Activated T-cell treated with anti-CD3 and anti-CD28 coated beads, Interleukin-2, amount 50 U/mL, for 72 hours (primary cell): ENCODE results near the gene PRRC2B. TPM values are rescaled to one million over a fixed set of nuclear protein-coding genes. Genes with fewer than 3 reads are reported as not detected.
"Not testable (repeated sequence)": the region's sequence is repeated elsewhere in the genome, so short reads cannot be mapped to it uniquely, and the experiment has no call there.

Experiments used
- ATAC-seq, 2 donors: fragments of 150-1000 bp; cut with Tn5 transposase; replicated peaks in 1 of 2; 2 replicates each; pipeline ENCODE4 v1.10.0; 2021; ENCODE audit warnings: moderate library complexity in 2 of 2, mild to moderate bottlenecking in 1 of 2
- DNase-seq, 2 donors: peaks; one replicate each; pipeline ENCODE4 v3.0.0; 2021 to 2022; ENCODE audit warnings: mixed read lengths in 1 of 2
- H3K27ac Mint-ChIP-seq: one replicate; pipeline ENCODE4 v1.8.0; 2022; ENCODE audit warnings: mild to moderate bottlenecking, moderate library complexity, mixed read lengths
- H3K27me3 Mint-ChIP-seq: one replicate; pipeline ENCODE4 v1.8.0; 2022; ENCODE audit warnings: low read depth, mixed read lengths
- H3K36me3 Mint-ChIP-seq, 2 donors: one replicate each; pipeline ENCODE4 v1.8.0; 2022; ENCODE audit warnings: mixed read lengths in 2 of 2, mild to moderate bottlenecking in 1 of 2; ENCODE audit not compliant: insufficient read depth in 2 of 2
- H3K4me1 Mint-ChIP-seq: one replicate; pipeline ENCODE4 v1.8.0; 2022; ENCODE audit warnings: low read depth, mixed read lengths
- H3K4me3 Mint-ChIP-seq, 2 donors: one replicate each; pipeline ENCODE4 v1.8.0; 2022; ENCODE audit warnings: mild to moderate bottlenecking in 2 of 2, mixed read lengths in 2 of 2, moderate library complexity in 2 of 2
- H3K9me3 Mint-ChIP-seq, 2 donors: one replicate each; pipeline ENCODE4 v1.8.0; 2022; ENCODE audit warnings: mixed read lengths in 2 of 2
- total RNA-seq, 2 donors: library from RNA; stranded (reverse); gene quantifications; one replicate each; pipeline ENCODE4 v1.2.3, GENCODE V29; 2022

The PRRC2B gene
- total RNA-seq, 2 donors from 2014 or later, result 179 to 214 TPM

GRCh38 chr9:131366761-131367401, 27.0 kb upstream of the PRRC2B start:
- no peaks in the 10 kb centered on the region for H3K36me3 Mint-ChIP-seq
- no peaks in the 10 kb centered on the region for H3K9me3 Mint-ChIP-seq
- peaks cover 7% of the 10 kb centered on the region for H3K4me1 Mint-ChIP-seq
- H3K4me3 Mint-ChIP-seq, result no peak overlapping the region
- no peaks in the 10 kb centered on the region for H3K27me3 Mint-ChIP-seq
- no peak for DNase-seq
- ATAC-seq, result no peak
- H3K27ac Mint-ChIP-seq, result no peak overlapping the region

- Mint-ChIP-seq H3K27ac (no peak overlapping the region), H3K4me3 (no peak overlapping the region), H3K4me1 (peaks cover 13% of the 10 kb centered on the region), H3K36me3 (no peaks in the 10 kb centered on the region), H3K27me3 (no peaks in the 10 kb centered on the region), H3K9me3 (no peaks in the 10 kb centered on the region)
- ATAC-seq (no peak), DNase-seq (no peak)
Observed at GRCh38 chr9:131367450-131367849, 26.4 kb upstream of the PRRC2B start.

GRCh38 chr9:131370638-131371037, 23.2 kb upstream of the PRRC2B start:
- Mint-ChIP-seq H3K9me3 (no peaks in the 10 kb centered on the region), H3K27me3 (no peaks in the 10 kb centered on the region)
- DNase-seq, result no peak

GRCh38 chr9:131372599-131372973, 21.3 kb upstream of the PRRC2B start:
- Mint-ChIP-seq H3K4me3 (peak overlapping the region; percentile 98 to 99), H3K4me1 (peaks cover 20% of the 10 kb centered on the region), H3K27ac (peak overlapping the region; percentile 94)
- not testable (repeated sequence) for ATAC-seq, DNase-seq, H3K27me3 Mint-ChIP-seq, H3K36me3 Mint-ChIP-seq, H3K9me3 Mint-ChIP-seq

More at GRCh38 chr9:131370638-131371037, 23.2 kb upstream of the PRRC2B start:
- H3K36me3 Mint-ChIP-seq, result no peaks in the 10 kb centered on the region
- no peak overlapping the region for H3K4me3 Mint-ChIP-seq
- peaks cover 20% of the 10 kb centered on the region for H3K4me1 Mint-ChIP-seq
- ATAC-seq, result no peak
- no peak overlapping the region for H3K27ac Mint-ChIP-seq

- H3K27ac Mint-ChIP-seq, H3K27me3 Mint-ChIP-seq, DNase-seq, ATAC-seq, H3K36me3 Mint-ChIP-seq, H3K9me3 Mint-ChIP-seq: not testable (repeated sequence)
- Mint-ChIP-seq H3K4me3 (peak overlapping the region in 1 of 2 donors; percentile 57), H3K4me1 (peaks cover 20% of the 10 kb centered on the region)
Observed at GRCh38 chr9:131374638-131375037, 19.2 kb upstream of the PRRC2B start.

GRCh38 chr9:131379056-131379455, 14.8 kb upstream of the PRRC2B start:
- DNase-seq, result no peak
- H3K4me3 Mint-ChIP-seq, result no peak overlapping the region
- H3K36me3 Mint-ChIP-seq, result no peaks in the 10 kb centered on the region
- no peaks in the 10 kb centered on the region for H3K9me3 Mint-ChIP-seq
- no peak for ATAC-seq
- H3K27me3 Mint-ChIP-seq, result no peaks in the 10 kb centered on the region
- H3K4me1 Mint-ChIP-seq, result peaks cover 1% of the 10 kb centered on the region
- no peak overlapping the region for H3K27ac Mint-ChIP-seq

- DNase-seq (no peak), ATAC-seq (no peak)
- Mint-ChIP-seq H3K4me3 (no peak overlapping the region), H3K9me3 (no peaks in the 10 kb centered on the region), H3K36me3 (no peaks in the 10 kb centered on the region), H3K27me3 (no peaks in the 10 kb centered on the region), H3K4me1 (no peaks in the 10 kb centered on the region), H3K27ac (no peak overlapping the region)
Observed at GRCh38 chr9:131382850-131383729, 10.8 kb upstream of the PRRC2B start.

- no peaks in the 10 kb centered on the region for H3K4me1 Mint-ChIP-seq
- ATAC-seq, result no peak
- no peak overlapping the region for H3K27ac Mint-ChIP-seq
- DNase-seq, result no peak
- H3K27me3 Mint-ChIP-seq, result no peaks in the 10 kb centered on the region
- H3K36me3 Mint-ChIP-seq, result no peaks in the 10 kb centered on the region
- H3K4me3 Mint-ChIP-seq, result no peak overlapping the region
- H3K9me3 Mint-ChIP-seq, result no peaks in the 10 kb centered on the region
Observed at GRCh38 chr9:131385296-131385695, 8.6 kb upstream of the PRRC2B start.

GRCh38 chr9:131386281-131386680, 7.6 kb upstream of the PRRC2B start:
- Mint-ChIP-seq H3K9me3 (no peaks in the 10 kb centered on the region), H3K4me3 (no peak overlapping the region), H3K27me3 (no peaks in the 10 kb centered on the region), H3K36me3 (no peaks in the 10 kb centered on the region), H3K27ac (no peak overlapping the region), H3K4me1 (no peaks in the 10 kb centered on the region)
- ATAC-seq (no peak), DNase-seq (no peak)

- Mint-ChIP-seq H3K9me3 (no peaks in the 10 kb centered on the region), H3K27me3 (no peaks in the 10 kb centered on the region), H3K4me1 (no peaks in the 10 kb centered on the region), H3K36me3 (no peaks in the 10 kb centered on the region), H3K27ac (no peak overlapping the region), H3K4me3 (no peak overlapping the region)
- DNase-seq (no peak), ATAC-seq (no peak)
Observed at GRCh38 chr9:131387394-131387793, 6.5 kb upstream of the PRRC2B start.

GRCh38 chr9:131391020-131391419, 2.9 kb upstream of the PRRC2B start:
- DNase-seq, result no peak
- Mint-ChIP-seq H3K27me3 (no peaks in the 10 kb centered on the region), H3K9me3 (no peaks in the 10 kb centered on the region), H3K27ac (no peak overlapping the region), H3K4me1 (peaks cover 16% of the 10 kb centered on the region), H3K4me3 (no peak overlapping the region), H3K36me3 (peaks cover 0 to 1% of the 10 kb centered on the region in 2 donors)
- ATAC-seq, result no peak

- ATAC-seq, result no peak
Observed at GRCh38 chr9:131391504-131391903, 2.4 kb upstream of the PRRC2B start.

GRCh38 chr9:131394464-131395156, 724 bp downstream of the PRRC2B start:
- DNase-seq (peak; percentile 72 to 73), ATAC-seq (peak; percentile 29 to 46)
- Mint-ChIP-seq H3K9me3 (no peaks in the 10 kb centered on the region), H3K27me3 (no peaks in the 10 kb centered on the region), H3K27ac (peak overlapping the region; percentile 94), H3K4me1 (peaks cover 52% of the 10 kb centered on the region), H3K4me3 (peak overlapping the region; percentile 87 to 95), H3K36me3 (peaks cover 0 to 4% of the 10 kb centered on the region in 2 donors)

More at GRCh38 chr9:131391504-131391903, 2.4 kb upstream of the PRRC2B start:
- no peak overlapping the region for H3K27ac Mint-ChIP-seq
- H3K27me3 Mint-ChIP-seq, result no peaks in the 10 kb centered on the region
- H3K4me1 Mint-ChIP-seq, result peaks cover 21% of the 10 kb centered on the region
- no peak for DNase-seq
- H3K9me3 Mint-ChIP-seq, result no peaks in the 10 kb centered on the region
- no peak overlapping the region for H3K4me3 Mint-ChIP-seq
- H3K36me3 Mint-ChIP-seq, result peaks cover 0 to 1% of the 10 kb centered on the region in 2 donors
